Activated CD4-positive, alpha-beta T cell treated with anti-CD3 and anti-CD28 coated beads, Interleukin-2, amount 50 U/mL, for 24 hours (primary cell): ENCODE results near the gene MT4.

Source experiments
- DNase-seq, 2 donors: peaks; one replicate each; pipeline ENCODE4 v3.0.0-alpha.2; 2020; ENCODE audit warnings: low read depth in 1 of 2, low spot score in 1 of 2

Gene MT4

GRCh38 chr16:56601325-56601724 lies 36.5 kb downstream of the MT4 start:
- no peak for DNase-seq

- DNase-seq = no peak
Measured at GRCh38 chr16:56603589-56603988, 38.7 kb downstream of the MT4 start.

DNA sequence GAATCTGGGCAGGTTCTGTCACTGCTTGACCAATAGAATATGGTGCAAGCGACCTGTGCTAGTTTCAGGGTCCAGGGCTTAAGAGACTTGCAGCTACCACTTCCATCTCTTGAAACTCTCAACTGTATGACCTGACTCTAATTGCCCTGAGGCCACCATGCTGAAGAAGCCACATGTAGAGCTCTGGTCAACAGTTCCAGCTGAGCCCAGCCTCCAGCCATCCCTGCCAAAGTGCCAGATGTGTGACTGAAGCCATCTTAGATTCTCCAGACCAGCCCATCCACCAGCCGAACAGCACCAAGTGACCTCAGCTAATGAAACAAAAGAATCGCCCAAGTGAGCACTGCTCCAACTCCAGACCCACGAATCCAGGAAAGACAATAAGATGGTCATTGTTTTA lies 40.1 kb downstream of the MT4 start:
- no peak for DNase-seq

GRCh38 chr16:56605475-56605874 lies 40.6 kb downstream of the MT4 start:
- no peak for DNase-seq

DNA sequence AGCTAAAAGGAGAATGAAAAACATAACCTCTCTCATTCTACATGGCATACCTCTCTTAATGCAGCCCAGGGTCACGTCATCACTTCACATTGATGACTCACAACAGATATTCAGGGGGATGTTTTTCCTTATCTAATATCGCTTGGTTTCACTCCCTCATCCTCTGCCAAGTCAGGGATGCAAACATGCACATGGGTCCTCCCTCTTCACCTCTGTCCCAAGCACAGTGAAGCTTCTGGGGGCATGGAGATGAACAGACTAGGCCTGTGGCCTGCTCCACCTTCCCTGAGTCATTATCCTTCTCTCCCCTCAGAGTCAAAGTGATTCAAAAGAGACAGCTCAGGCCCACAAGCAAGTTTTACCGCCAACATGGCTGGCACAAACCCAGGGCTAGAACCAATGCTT lies 41.2 kb downstream of the MT4 start:
- no peak for DNase-seq

GRCh38 chr16:56606476-56607108 lies 41.7 kb downstream of the MT4 start:
- DNase-seq = no peak

GRCh38 chr16:56607109-56607618 lies 42.3 kb downstream of the MT4 start:
- no peak for DNase-seq

- no peak for DNase-seq
Measured at GRCh38 chr16:56607675-56608042, 42.8 kb downstream of the MT4 start.

DNA sequence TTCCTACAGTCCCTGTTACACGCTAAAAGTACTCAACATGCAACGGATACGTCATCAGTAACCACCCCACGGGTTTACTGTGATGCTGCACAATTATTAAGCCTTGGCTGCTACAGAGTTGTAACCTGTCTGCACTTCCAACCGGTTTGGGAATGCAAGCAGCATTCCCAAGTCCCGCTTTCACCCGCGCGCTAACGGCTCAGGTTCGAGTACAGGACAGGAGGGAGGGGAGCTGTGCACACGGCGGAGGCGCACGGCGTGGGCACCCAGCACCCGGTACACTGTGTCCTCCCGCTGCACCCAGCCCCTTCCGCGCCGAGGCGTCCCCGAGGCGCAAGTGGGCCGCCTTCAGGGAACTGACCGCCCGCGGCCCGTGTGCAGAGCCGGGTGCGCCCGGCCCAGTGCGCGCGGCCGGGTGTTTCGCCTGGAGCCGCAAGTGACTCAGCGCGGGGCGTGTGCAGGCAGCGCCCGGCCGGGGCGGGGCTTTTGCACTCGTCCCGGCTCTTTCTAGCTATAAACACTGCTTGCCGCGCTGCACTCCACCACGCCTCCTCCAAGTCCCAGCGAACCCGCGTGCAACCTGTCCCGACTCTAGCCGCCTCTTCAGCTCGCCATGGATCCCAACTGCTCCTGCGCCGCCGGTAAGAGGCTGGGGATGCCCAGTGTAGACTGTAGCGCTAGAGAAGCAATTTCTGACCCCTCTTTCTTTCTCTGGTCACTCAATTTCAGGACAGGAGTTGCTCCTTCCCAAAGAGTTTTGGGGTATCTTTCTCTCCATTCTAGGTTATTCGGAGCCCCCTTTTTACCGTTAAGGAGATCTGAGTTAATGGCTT lies 43.4 kb downstream of the MT4 start, which contains the start of gene MT2A:
TSS of gene MT2A (plus strand) at position 542 of the 833 bp plus-strand sequence. CDS start at position 614, 72 bp downstream.
- peak; percentile 70 to 88 for DNase-seq

DNA sequence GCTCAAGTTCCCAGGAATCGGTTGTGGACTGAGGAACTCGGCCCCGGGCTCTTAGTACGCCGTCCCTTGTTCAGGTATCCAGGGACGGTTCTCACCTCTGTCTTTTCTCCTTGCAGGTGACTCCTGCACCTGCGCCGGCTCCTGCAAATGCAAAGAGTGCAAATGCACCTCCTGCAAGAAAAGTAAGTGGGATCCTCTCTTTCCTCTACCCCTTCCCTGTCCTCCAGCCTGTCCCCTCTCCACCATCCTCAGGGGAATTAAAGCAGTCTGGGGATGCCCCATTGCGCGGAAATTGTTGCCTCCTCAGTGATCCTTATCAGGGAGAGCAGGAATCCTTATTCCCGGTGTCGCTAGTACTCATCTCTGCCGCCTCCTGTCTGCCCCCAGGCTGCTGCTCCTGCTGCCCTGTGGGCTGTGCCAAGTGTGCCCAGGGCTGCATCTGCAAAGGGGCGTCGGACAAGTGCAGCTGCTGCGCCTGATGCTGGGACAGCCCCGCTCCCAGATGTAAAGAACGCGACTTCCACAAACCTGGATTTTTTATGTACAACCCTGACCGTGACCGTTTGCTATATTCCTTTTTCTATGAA lies 44.1 kb downstream of the MT4 start:
- DNase-seq = no peak

DNA sequence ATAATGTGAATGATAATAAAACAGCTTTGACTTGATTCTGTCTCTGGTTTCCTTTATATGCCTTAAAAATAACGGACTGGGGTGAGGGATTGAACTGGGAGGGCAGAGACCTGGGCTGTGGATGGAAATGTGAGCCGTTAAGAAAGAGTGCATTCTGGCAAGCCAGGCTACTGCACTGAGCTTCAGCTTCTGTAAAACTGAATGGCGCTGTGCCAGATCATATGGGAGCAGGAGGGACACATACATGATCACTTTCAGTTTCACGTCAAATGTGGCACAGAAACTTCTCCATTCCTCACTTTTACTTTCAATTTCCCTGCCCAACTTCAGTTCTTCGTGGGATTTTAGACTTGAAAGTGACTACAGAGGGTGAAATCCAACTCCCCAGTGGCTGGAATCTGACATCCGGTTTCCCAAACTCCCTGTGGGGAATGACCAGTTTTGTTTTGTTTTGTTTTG lies 44.6 kb downstream of the MT4 start:
- DNase-seq = peak in 1 of 2 donors; percentile 80

DNA sequence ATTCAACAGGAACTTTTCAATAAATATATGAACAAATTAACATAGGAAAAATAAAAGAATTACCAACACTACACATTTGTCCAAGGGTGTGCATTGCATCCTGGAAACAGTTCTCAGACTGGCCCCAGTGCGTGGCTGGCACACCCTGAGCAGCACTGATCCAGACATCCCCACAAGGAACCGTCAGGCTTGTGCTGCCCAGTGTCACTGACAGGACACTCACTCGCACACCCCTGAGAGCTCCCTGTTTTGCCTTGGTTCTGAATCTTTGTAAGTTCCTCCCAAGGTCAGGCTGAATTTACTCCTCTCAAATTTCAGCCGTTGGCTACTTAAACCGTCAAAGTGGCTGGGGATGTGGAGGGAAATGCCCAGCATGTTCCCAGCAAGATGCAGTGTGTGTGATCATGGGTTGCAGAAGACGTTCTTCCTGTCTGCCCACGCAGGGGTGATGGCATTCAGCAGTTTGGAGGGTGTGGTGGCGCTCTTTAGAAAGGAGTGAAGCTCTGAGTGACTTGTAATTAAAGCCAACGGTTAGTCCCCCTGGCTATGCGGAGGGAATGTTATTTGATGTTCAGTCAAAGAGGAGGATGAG lies 45.2 kb downstream of the MT4 start:
- DNase-seq = peak; percentile 50 to 67

GRCh38 chr16:56610609-56611111 lies 45.8 kb downstream of the MT4 start:
- DNase-seq = no peak

GRCh38 chr16:56611281-56611833 lies 46.5 kb downstream of the MT4 start:
- no peak for DNase-seq

- DNase-seq = no peak
Measured at GRCh38 chr16:56613706-56614105, 48.8 kb downstream of the MT4 start.

- peak in 1 of 2 donors; percentile 19 for DNase-seq
Measured at GRCh38 chr16:56614549-56614991, 49.7 kb downstream of the MT4 start.

- no peak for DNase-seq
Measured at GRCh38 chr16:56615353-56615752, 50.5 kb downstream of the MT4 start.

GRCh38 chr16:56616608-56617211 lies 51.8 kb downstream of the MT4 start:
- DNase-seq = no peak

GRCh38 chr16:56617212-56618085 lies 52.6 kb downstream of the MT4 start:
- DNase-seq = peak in 1 of 2 donors; percentile 33
